ENCODE results near the gene SLCO2A1.

SLCO2A1 gene

DNA sequence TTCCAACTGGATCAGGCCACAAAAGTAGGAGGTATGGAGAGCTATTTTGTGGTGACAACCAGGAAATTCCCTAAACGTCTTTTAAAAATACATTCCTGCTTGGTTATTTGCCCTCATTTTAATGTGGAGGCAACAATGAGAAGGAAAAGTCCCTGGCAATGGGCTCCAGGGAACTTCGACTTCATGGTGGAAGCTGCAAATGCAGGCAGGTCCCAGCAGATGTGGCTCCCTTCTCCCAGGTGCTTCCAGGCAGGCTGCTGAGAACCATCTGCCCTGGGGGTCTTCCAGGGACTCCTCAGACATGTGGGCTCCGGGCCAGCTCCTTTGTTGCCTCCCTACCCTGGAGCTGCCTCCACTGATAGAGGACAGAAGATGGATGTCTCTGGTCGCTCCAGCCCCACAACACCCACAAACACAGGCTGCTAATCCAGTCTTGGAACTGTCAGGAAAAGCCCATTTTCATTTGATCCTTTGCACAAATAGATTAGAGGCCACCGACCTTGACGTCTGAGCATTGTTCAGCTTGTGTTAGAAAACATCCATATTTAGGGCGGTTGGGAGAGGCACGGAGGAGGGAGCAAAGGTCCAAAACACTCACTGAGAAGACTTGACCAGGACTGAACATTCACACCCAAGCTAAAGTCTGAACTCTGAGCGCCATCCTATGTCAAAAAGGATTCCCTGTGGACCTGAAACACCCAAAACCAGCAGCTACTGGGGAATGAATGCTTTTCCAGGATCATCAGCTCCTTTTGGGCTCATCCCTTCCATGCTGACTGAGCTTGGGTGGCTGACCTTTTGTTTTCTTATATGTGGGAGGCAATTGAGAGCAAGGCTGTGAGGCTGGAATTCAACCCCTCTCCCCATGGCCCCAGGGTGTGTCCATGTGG, 30.2 kb upstream of the SLCO2A1 start:
- TF ChIP-seq, protein P1, sequence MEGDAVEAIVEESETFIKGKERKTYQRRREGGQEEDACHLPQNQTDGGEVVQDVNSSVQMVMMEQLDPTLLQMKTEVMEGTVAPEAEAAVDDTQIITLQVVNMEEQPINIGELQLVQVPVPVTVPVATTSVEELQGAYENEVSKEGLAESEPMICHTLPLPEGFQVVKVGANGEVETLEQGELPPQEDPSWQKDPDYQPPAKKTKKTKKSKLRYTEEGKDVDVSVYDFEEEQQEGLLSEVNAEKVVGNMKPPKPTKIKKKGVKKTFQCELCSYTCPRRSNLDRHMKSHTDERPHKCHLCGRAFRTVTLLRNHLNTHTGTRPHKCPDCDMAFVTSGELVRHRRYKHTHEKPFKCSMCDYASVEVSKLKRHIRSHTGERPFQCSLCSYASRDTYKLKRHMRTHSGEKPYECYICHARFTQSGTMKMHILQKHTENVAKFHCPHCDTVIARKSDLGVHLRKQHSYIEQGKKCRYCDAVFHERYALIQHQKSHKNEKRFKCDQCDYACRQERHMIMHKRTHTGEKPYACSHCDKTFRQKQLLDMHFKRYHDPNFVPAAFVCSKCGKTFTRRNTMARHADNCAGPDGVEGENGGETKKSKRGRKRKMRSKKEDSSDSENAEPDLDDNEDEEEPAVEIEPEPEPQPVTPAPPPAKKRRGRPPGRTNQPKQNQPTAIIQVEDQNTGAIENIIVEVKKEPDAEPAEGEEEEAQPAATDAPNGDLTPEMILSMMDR (IDR thresholded peaks at IDR 0.05), result no peak; the same call in 1 of the 2 replicates

DNA sequence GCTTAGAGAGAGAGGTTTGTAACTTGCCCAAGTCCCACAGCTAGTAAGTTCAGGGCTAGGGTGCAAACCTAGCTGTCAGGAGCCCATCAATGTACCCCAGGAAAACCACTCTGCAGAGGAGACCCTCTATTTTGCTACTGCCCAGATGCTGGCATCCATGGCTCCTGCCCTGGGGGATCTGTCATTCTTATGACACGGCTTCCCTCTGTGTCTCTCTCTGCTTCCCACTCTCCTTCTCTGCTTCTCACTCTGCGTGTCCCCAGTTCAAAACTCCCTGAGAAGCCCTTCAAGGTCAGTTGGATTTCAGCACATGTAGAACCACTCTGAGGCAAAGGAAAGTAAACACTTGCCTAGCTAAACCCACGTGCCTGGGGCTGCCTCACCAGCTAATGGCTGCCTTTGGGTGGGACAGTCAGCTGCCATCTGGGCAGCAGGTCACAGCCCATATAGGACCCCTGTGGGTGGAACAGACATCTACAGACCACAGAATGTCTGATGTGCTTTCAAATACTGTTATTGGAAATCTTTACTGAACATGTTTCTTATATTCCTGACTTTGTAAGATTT, 29.4 kb upstream of the SLCO2A1 start:
- TF ChIP-seq, protein P1 (IDR thresholded peaks at IDR 0.05), result no peak

DNA sequence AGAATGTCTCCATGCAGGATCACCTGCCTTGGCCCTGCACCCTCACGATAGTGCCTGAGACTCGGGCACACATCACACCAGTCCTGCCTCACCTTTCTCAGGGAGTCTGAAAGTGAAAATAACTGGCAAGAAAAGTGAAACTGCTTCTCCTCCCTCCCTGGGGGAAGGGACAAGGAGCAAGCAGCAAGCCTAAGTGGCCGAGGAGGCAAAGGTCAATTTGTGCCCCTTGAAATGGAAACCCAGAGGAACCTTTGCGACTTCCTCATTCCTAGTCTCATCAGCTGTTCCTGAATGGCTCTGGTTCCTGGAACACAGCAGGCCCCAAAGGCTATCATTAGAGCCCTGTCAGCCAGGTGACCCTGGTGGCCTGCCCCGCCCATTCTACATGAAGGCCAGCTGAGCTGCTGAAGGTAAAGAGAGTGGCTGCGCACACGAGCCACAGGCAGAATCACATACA, 28.0 kb upstream of the SLCO2A1 start:
- TF ChIP-seq, protein P1 (IDR thresholded peaks at IDR 0.05), result no peak

DNA sequence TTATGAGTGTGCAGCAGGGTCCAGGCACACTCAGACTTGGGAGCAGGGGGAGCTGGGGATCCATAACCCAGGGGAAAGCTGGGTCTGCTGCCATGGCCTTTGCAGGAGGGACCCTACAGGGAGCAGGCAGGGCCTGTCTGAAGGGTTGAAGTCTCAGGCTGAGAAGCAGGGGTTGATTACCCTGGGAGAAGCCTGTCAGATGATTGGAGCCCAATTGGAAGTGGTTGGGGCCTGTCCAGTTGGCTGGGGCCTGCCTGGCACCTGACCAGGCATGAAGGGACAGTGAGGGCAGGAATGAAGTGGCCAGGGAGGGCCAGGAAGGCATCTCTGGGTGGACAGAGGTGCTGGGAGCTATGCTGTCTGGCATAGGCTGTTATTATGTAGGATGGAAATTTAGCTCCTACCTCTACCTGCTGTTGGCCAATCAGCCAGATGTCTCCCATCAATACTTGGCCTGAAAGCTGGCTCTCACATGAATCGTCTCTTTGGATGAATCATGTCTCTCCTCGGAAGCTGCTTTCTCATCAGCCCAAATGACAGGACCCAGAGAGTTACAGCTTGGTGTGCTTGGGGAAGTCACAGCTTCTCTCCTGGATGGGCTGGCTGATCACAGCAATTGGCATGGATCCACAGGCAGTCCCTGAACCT, 27.4 kb upstream of the SLCO2A1 start:
- TF ChIP-seq, protein P1 (IDR thresholded peaks at IDR 0.05), result no peak

DNA sequence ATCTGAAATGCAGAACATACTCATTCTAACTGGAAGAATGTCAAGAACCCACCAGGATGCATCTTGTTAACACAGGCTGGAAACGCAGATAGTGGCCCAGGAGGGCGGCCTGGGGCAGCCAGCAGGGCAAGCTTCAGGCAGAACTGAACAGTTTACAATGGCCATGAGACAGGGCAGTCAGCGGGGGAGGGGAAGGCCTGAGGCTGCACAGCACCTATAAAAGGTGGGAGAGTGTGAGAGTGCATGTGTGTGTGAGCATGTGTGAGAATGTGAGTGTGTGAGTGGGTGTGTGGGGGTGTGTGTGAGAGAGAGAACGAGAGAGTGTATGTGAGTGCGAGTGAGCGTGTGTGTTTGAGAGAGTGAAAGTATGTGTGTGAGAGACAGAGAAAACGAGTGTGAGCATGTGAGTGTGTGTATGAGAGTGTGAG, 26.8 kb upstream of the SLCO2A1 start:
- TF ChIP-seq, protein P1 (IDR thresholded peaks at IDR 0.05), result no peak

DNA sequence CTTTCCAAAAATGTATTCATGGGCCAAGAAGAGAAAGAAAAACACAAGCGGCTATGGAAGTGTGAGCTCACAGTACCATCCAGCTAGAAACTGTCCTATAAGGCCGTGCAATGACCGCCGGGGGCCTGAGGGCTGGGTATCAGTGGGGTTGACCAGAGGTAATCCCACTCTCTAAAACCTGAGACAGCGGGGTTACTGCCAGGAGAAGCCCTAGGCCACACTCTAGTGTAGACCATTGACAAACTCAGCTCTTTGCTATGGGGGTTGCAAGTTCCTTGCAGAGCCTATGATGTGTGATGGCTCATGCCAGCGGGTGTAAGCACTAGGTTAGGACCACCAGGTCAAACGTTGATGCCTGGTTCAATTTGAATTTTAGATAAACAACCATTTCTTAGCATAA, 25.9 kb upstream of the SLCO2A1 start:
- TF ChIP-seq, protein P1 (IDR thresholded peaks at IDR 0.05), result no peak

DNA sequence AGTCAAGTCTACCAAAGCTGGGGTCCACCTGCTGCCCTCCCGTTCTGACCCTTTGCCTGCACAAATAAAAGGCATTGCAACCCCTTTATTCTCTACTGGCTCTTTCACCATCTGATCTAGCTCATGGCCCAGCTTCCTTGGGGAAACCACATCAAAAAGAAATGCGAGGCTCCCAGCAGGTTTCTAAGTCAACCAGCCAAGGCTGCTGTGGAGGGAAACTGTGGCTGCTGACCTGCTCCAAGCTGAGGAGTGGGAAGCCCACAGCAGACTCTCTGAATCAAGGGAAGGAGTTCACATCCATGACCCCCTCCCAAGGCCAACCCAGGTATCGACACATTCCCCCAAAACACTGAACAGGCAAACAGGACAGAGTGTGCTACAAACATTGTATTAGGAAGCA, 25.2 kb upstream of the SLCO2A1 start:
- TF ChIP-seq, protein P1 (IDR thresholded peaks at IDR 0.05), result no peak
